Neuron (in vitro differentiated cells): ENCODE measurements around the gene PPDPF.

ENCODE experiments used
- H2AFZ ChIP-seq: one replicate; pipeline ENCODE4 v1.6.1; 2013; ENCODE audit warnings: low read depth, mild to moderate bottlenecking, inconsistent platforms, low read length, moderate library complexity
- H3K27me3 ChIP-seq: one replicate; pipeline ENCODE4 v1.6.1; 2013; ENCODE audit warnings: low read length; ENCODE audit not compliant: insufficient read depth
- H3K36me3 ChIP-seq: one replicate; pipeline ENCODE4 v1.6.1; 2013; ENCODE audit warnings: low read length; ENCODE audit not compliant: insufficient read depth
- H3K4me1 ChIP-seq: one replicate; pipeline ENCODE4 v1.6.1; 2013; ENCODE audit warnings: low read length; ENCODE audit not compliant: insufficient read depth
- H3K4me3 ChIP-seq: 2 replicates; pipeline ENCODE4 v1.5.1; 2013; ENCODE audit warnings: mild to moderate bottlenecking, low read length, moderate library complexity
- H3K9me3 ChIP-seq: one replicate; pipeline ENCODE4 v1.6.1; 2013; ENCODE audit warnings: low read length

Gene PPDPF

DNA sequence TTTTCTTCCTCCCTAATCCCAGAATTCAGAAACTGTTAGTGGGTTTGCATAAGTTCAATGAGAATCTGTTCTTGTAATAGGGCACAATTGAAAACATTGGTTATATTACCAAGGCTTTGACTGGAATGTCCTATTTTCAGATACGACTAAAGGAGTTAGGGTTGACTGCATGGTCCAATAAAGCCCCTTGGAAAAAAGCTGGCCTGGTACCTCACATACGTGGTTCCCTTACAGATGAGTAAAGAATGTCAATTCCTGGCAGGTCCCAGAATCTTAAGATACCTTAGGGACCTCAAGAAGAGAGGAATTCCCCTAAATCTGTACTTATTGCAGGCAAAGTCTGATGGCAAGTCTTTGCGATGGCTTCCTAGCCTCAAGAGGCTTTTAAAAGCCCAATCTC, 4.6 kb downstream of the PPDPF start:
- Histone ChIP-seq H3K4me1 (peaks cover 13% of the 10 kb centered on the region), H3K27me3 (no peaks in the 10 kb centered on the region), H3K9me3 (peaks cover 6% of the 10 kb centered on the region), H3K36me3 (peaks cover 24% of the 10 kb centered on the region), H2AFZ (no peak overlapping the region), H3K4me3 (no peak overlapping the region)

GRCh38 chr20:63525971-63526370, 5.4 kb downstream of the PPDPF start:
- H2AFZ ChIP-seq: no peak overlapping the region
- peaks cover 24% of the 10 kb centered on the region for H3K36me3 ChIP-seq

DNA sequence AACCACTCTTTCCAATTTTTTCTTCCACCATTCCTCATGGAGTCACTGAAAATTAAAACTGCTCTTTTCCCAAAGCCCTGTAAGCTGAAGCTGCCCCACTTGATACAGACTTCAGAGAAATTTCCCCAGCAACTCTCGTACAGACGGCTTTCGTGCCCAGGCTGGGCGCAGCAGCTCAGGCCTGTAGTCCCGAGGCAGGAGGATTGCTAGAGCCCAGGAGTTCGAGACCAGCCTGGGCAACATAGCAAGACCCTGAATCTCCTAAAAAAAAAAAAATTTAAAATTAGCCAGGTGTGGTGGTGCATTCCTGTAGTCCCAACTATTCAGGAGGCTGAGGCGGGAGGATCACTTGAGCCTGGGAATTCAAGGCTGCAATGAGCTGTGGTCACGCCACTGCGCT, 6.6 kb downstream of the PPDPF start:
- Histone ChIP-seq H3K36me3 (peaks cover 14% of the 10 kb centered on the region), H2AFZ (no peak overlapping the region), H3K4me1 (peaks cover 5% of the 10 kb centered on the region)

More at GRCh38 chr20:63525971-63526370, 5.4 kb downstream of the PPDPF start:
- H3K4me3 ChIP-seq: no peak overlapping the region
- peaks cover 6% of the 10 kb centered on the region for H3K9me3 ChIP-seq
- H3K27me3 ChIP-seq: no peaks in the 10 kb centered on the region
- H3K4me1 ChIP-seq: peaks cover 13% of the 10 kb centered on the region

GRCh38 chr20:63529180-63529860, 8.8 kb downstream of the PPDPF start:
- no peaks in the 10 kb centered on the region for H3K4me1 ChIP-seq
- no peak overlapping the region for H3K4me3 ChIP-seq
- H3K27me3 ChIP-seq: no peaks in the 10 kb centered on the region
- no peaks in the 10 kb centered on the region for H3K9me3 ChIP-seq
- no peak overlapping the region for H2AFZ ChIP-seq
- no peaks in the 10 kb centered on the region for H3K36me3 ChIP-seq

More for the DNA sequence above, 6.6 kb downstream of the PPDPF start:
- H3K9me3 ChIP-seq: peaks cover 6% of the 10 kb centered on the region
- no peak overlapping the region for H3K4me3 ChIP-seq
- no peaks in the 10 kb centered on the region for H3K27me3 ChIP-seq

- H3K4me3 ChIP-seq: no peak overlapping the region
- H2AFZ ChIP-seq: no peak overlapping the region
- no peaks in the 10 kb centered on the region for H3K27me3 ChIP-seq
- peaks cover 4% of the 10 kb centered on the region for H3K4me1 ChIP-seq
- no peaks in the 10 kb centered on the region for H3K9me3 ChIP-seq
- no peaks in the 10 kb centered on the region for H3K36me3 ChIP-seq
Measured at GRCh38 chr20:63529861-63530787, 9.6 kb downstream of the PPDPF start.

DNA sequence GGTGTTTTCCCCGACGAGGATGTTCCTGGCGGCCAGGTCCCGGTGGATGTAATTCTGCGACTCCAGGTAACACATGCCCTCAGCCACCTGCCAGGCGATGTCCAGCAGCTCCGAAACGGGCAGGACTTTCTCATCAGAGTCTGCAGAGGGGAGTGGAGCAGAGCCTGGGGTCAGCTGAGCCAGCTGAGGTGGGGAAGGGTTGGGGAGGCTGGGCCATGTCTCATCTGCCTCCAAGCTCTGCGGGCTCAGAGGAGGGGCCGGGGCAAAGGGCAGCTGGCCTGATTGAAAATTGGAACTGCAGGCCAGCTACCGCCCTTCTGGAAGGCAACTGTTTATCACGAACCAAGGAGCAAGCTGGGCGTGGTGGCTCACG, 10.2 kb downstream of the PPDPF start:
- no peak overlapping the region for H2AFZ ChIP-seq
- no peak overlapping the region for H3K4me3 ChIP-seq
- peaks cover 5% of the 10 kb centered on the region for H3K4me1 ChIP-seq
- H3K9me3 ChIP-seq: no peaks in the 10 kb centered on the region
- no peaks in the 10 kb centered on the region for H3K36me3 ChIP-seq
- H3K27me3 ChIP-seq: no peaks in the 10 kb centered on the region

GRCh38 chr20:63531686-63532448, 11.3 kb downstream of the PPDPF start:
- H3K9me3 ChIP-seq: no peaks in the 10 kb centered on the region
- H3K36me3 ChIP-seq: no peaks in the 10 kb centered on the region
- H3K27me3 ChIP-seq: no peaks in the 10 kb centered on the region
- peaks cover 5% of the 10 kb centered on the region for H3K4me1 ChIP-seq
- H2AFZ ChIP-seq: no peak overlapping the region
- H3K4me3 ChIP-seq: no peak overlapping the region

GRCh38 chr20:63532449-63532971, 11.9 kb downstream of the PPDPF start:
- Histone ChIP-seq H3K9me3 (no peaks in the 10 kb centered on the region), H2AFZ (no peak overlapping the region), H3K36me3 (no peaks in the 10 kb centered on the region), H3K27me3 (no peaks in the 10 kb centered on the region), H3K4me1 (peaks cover 6% of the 10 kb centered on the region), H3K4me3 (no peak overlapping the region)

GRCh38 chr20:63533388-63533787, 12.8 kb downstream of the PPDPF start:
- no peaks in the 10 kb centered on the region for H3K36me3 ChIP-seq

DNA sequence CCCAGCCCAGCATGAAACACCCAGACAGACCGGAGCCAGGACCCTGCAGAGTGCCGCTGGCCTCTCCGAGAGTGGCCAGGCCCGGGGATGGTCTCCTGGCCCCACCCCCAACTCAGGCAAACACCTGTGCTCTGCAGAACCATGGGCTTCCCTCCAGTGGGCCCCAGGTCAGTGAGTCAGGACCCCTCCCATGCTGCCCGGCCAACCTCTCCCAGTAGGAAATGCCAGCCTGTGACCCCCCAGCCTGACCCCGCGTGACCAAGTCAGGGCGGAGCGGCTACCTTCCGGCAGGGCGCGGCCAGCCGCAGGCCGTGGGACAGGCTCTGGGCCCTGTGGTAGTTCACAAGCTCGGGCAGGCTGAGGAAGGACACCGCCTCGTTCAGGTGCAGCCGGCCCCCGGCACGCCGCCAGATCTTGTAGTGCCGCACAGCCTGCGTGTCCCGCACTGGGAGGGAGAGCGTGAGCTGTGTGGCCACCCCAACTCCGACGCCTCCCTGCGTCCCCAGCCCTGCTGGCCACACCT, 13.4 kb downstream of the PPDPF start:
- H2AFZ ChIP-seq: no peak overlapping the region
- H3K9me3 ChIP-seq: no peaks in the 10 kb centered on the region
- H3K4me3 ChIP-seq: no peak overlapping the region
- H3K36me3 ChIP-seq: no peaks in the 10 kb centered on the region
- H3K4me1 ChIP-seq: peaks cover 9% of the 10 kb centered on the region
- no peaks in the 10 kb centered on the region for H3K27me3 ChIP-seq

More at GRCh38 chr20:63533388-63533787, 12.8 kb downstream of the PPDPF start:
- no peak overlapping the region for H2AFZ ChIP-seq
- H3K4me1 ChIP-seq: peaks cover 9% of the 10 kb centered on the region
- H3K4me3 ChIP-seq: no peak overlapping the region
- no peaks in the 10 kb centered on the region for H3K27me3 ChIP-seq
- no peaks in the 10 kb centered on the region for H3K9me3 ChIP-seq

DNA sequence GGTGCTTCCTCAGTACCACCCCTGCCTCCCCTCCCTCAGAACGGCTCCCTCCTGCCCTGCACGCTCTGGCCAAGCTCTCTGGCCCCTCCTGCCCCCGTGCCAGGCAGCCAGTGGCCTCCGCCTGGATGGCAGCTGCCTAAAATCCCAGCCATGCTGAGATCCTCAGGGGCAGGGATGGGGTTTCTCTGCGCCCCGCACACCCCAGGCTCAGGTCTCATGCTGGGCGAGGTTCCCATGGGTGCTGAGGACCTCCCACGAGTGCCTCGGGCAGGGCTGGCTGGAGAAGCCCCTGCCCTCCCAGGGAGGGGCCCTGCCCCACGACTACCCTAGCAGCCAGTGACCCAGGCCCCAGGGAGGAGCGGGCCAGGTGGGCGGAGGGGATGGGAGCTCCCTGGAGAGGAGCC, 13.9 kb downstream of the PPDPF start:
- Histone ChIP-seq H3K27me3 (no peaks in the 10 kb centered on the region), H2AFZ (no peak overlapping the region), H3K36me3 (no peaks in the 10 kb centered on the region)

DNA sequence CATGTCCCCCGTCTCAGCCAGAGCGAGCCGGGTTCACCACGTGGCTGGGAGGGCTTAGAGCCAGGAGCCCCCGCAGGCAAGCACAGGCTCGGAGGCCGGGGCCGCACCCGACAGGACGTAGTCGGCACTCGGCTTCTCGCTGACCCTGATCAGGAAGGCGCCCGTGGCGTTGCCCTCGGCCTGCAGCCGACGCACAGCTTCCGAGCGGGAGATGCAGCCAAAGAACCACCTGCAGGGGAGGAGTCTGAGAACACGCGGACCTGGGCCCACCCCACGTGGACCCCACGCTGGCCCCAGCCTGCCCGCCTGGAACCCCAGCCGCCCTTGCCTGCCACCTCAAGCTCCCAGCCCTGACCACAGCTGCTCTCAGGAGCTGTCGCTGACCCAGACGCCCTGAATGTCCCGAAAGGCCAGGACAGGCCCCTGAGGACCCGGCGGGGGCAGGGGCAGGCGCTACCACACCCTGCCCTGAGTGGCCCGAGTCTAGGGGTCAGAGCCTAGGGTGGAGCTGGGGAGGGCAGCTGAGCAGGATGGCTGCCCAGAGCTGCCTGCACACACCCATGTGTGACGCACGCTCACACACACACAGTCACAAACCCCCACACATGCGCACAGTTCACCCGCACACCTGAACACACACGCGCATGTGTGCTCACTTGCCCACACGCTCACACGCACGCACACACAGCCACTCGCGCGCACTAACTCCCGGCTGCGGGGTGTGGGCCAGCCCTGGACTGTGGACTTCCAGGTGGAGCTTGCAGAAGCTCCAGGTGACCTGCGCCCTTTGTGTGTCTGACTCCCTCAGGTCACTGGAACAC, 14.5 kb downstream of the PPDPF start:
- peaks cover under 1% of the 10 kb centered on the region for H3K27me3 ChIP-seq
- H3K9me3 ChIP-seq: no peaks in the 10 kb centered on the region
- no peaks in the 10 kb centered on the region for H3K36me3 ChIP-seq
- H3K4me1 ChIP-seq: peaks cover 9% of the 10 kb centered on the region
- no peak overlapping the region for H2AFZ ChIP-seq
- H3K4me3 ChIP-seq: no peak overlapping the region

More for the DNA sequence above, 13.9 kb downstream of the PPDPF start:
- Histone ChIP-seq H3K4me3 (no peak overlapping the region), H3K9me3 (no peaks in the 10 kb centered on the region), H3K4me1 (peaks cover 9% of the 10 kb centered on the region)
